GM23338 (cell line): Measurements from ENCODE around the gene OR4S1. TPM values are rescaled to one million over a fixed set of nuclear protein-coding genes. Genes with fewer than 3 reads are reported as not detected.

Experiments
- ATAC-seq: fragments of 200-7000 bp; cut with Tn5 transposase; 3 replicates; pipeline ENCODE4 v1.9.1; 2020
- DNase-seq: peaks from one replicate; pipeline ENCODE4 v3.0.0-alpha.2; 2015; ENCODE audit warnings: low spot score
- H2AFZ ChIP-seq: fragments of 200-600 bp; sonication (generic); 2 replicates; pipeline ENCODE4 v1.8.0; 2016; ENCODE audit warnings: antibody characterized with exemption, mild to moderate bottlenecking, moderate library complexity
- H3F3A ChIP-seq: fragments of 200-600 bp; sonication (generic); replicated peaks from 2 replicates; pipeline ENCODE4 v1.8.0; 2017; ENCODE audit warnings: antibody characterized with exemption, mixed run types, low read depth
- H3K27ac ChIP-seq: fragments of 200-600 bp; sonication (generic); 2 replicates; pipeline ENCODE4 v1.6.1; 2016; ENCODE audit warnings: low read depth
- H3K27me3 ChIP-seq: fragments of 200-600 bp; sonication (generic); 2 replicates; pipeline ENCODE4 v1.8.0; 2016; ENCODE audit warnings: mild to moderate bottlenecking, mixed run types, moderate library complexity; ENCODE audit not compliant: insufficient read depth
- H3K36me3 ChIP-seq: fragments of 200-600 bp; sonication (generic); 2 replicates; pipeline ENCODE4 v1.8.0; 2016; ENCODE audit warnings: mild to moderate bottlenecking; ENCODE audit not compliant: insufficient read depth
- H3K4me1 ChIP-seq: fragments of 200-600 bp; sonication (generic); 2 replicates; pipeline ENCODE4 v1.8.0; 2016; ENCODE audit warnings: mild to moderate bottlenecking, moderate library complexity; ENCODE audit not compliant: insufficient read depth
- H3K4me2 ChIP-seq: fragments of 200-600 bp; sonication (generic); 2 replicates; pipeline ENCODE4 v1.7.1; 2017; ENCODE audit warnings: mixed run types
- H3K4me3 ChIP-seq: fragments of 200-600 bp; sonication (generic); 2 replicates; pipeline ENCODE4 v1.6.1; 2016; ENCODE audit warnings: mixed run types
- H3K79me2 ChIP-seq: fragments of 200-600 bp; sonication (generic); replicated peaks from 2 replicates; pipeline ENCODE4 v1.8.0; 2017; ENCODE audit warnings: mild to moderate bottlenecking; ENCODE audit not compliant: insufficient read depth
- H3K9me2 ChIP-seq: fragments of 200-600 bp; sonication (generic); 2 replicates; pipeline ENCODE4 v1.8.0; 2017; ENCODE audit not compliant: insufficient read depth
- H4K20me1 ChIP-seq: fragments of 200-600 bp; sonication (generic); replicated peaks from 2 replicates; pipeline ENCODE4 v1.8.0; 2017; ENCODE audit warnings: mild to moderate bottlenecking; ENCODE audit not compliant: insufficient read depth
- H3K27ac Mint-ChIP-seq: 2 replicates; pipeline ENCODE4 v1.8.0; 2020; ENCODE audit warnings: inconsistent platforms, mild to moderate bottlenecking, moderate library complexity, mixed read lengths
- H3K27me3 Mint-ChIP-seq: 3 replicates; pipeline ENCODE4 v1.8.0; 2022; ENCODE audit warnings: low read depth, mild to moderate bottlenecking, moderate library complexity, mixed read lengths, inconsistent platforms; ENCODE audit not compliant: insufficient read depth, poor library complexity
- H3K36me3 Mint-ChIP-seq: 3 replicates; pipeline ENCODE4 v1.8.0; 2021; ENCODE audit warnings: low read depth, mild to moderate bottlenecking, inconsistent platforms, moderate library complexity, mixed read lengths
- H3K4me1 Mint-ChIP-seq: 3 replicates; pipeline ENCODE4 v1.8.0; 2020; ENCODE audit warnings: mild to moderate bottlenecking, inconsistent platforms, mixed read lengths
- H3K4me3 Mint-ChIP-seq: 3 replicates; pipeline ENCODE4 v1.8.0; 2021; ENCODE audit warnings: moderate library complexity, mild to moderate bottlenecking, inconsistent platforms, mixed read lengths
- H3K9me3 Mint-ChIP-seq: 3 replicates; pipeline ENCODE4 v1.8.0; 2020; ENCODE audit warnings: moderate library complexity, mild to moderate bottlenecking, inconsistent platforms, mixed read lengths
- CREB1 ChIP-seq: fragments of 250-450 bp; sonication (Bioruptor Pico); IDR thresholded peaks from 2 replicates; pipeline ENCODE4 v1.5.0; 2020; ENCODE audit warnings: low read depth, mild to moderate bottlenecking, moderate library complexity
- CTCF ChIP-seq, 2 experiments: fragments of 200-600 bp in 1 of 2; sonication (generic) in 1 of 2; conservative IDR thresholded peaks; 2 replicates each; pipeline versions ENCODE4 v1.5.1 to v1.6.1; 2016 to 2017; ENCODE audit warnings: antibody characterized with exemption in 2 of 2, low read depth in 2 of 2, mild to moderate bottlenecking in 2 of 2, moderate library complexity in 1 of 2
- ETS1 ChIP-seq: IDR thresholded peaks from 2 replicates; pipeline ENCODE4 v1.6.1; 2016; ENCODE audit warnings: antibody characterized with exemption
- EZH2 ChIP-seq: fragments of 200-600 bp; sonication (generic); IDR thresholded peaks from one replicate; pipeline ENCODE4 v1.8.0; 2017; ENCODE audit warnings: antibody characterized with exemption, mild to moderate bottlenecking, low read depth; ENCODE audit not compliant: unreplicated experiment
- EZH2phosphoT487 ChIP-seq: fragments of 200-600 bp; sonication (generic); IDR thresholded peaks from one replicate; pipeline ENCODE4 v1.8.1; 2018; ENCODE audit warnings: antibody characterized with exemption; ENCODE audit not compliant: unreplicated experiment
- JUNB ChIP-seq: IDR thresholded peaks from one replicate; pipeline ENCODE4 v1.6.1; 2016; ENCODE audit warnings: antibody characterized with exemption; ENCODE audit not compliant: unreplicated experiment
- NANOG ChIP-seq: IDR thresholded peaks from 2 replicates; pipeline ENCODE4 v1.6.1; 2016; ENCODE audit warnings: antibody characterized with exemption, borderline replicate concordance
- POLR2AphosphoS5 ChIP-seq: IDR thresholded peaks from 2 replicates; pipeline ENCODE4 v1.6.1; 2016; ENCODE audit warnings: antibody characterized with exemption, low read depth
- STAT1 ChIP-seq: IDR thresholded peaks from one replicate; pipeline ENCODE4 v1.6.1; 2016; ENCODE audit warnings: antibody characterized with exemption; ENCODE audit not compliant: unreplicated experiment
- ZNF114 ChIP-seq: fragments of 250-450 bp; sonication (Bioruptor Pico); IDR thresholded peaks from 2 replicates; pipeline ENCODE4 v1.5.0; 2020; ENCODE audit warnings: mild to moderate bottlenecking, moderate library complexity
- ZNF331 ChIP-seq: fragments of 250-450 bp; sonication (Bioruptor Pico); IDR thresholded peaks from 2 replicates; pipeline ENCODE4 v1.5.0; 2020; ENCODE audit warnings: low read depth, mild to moderate bottlenecking, moderate library complexity
- ZNF462 ChIP-seq: fragments of 250-450 bp; sonication (Bioruptor Pico); IDR thresholded peaks from 2 replicates; pipeline ENCODE4 v1.5.0; 2020; ENCODE audit warnings: mild to moderate bottlenecking, moderate library complexity
- long read RNA-seq: library from polyadenylated mRNA; unstranded; transcript quantifications from one replicate; pipeline ENCODE4 v2.0.0, GENCODE V29; 2020; ENCODE audit not compliant: unreplicated experiment
- polyA plus RNA-seq: library from polyadenylated mRNA; unstranded; fragments of >200 nt; fragmentation: Nextera tagmentation; extraction: Ambion mirVana; gene quantifications from 2 replicates; pipeline ENCODE4 v1.2.1, GENCODE V29; 2016
- total RNA-seq: library from RNA; depleted of rRNA; stranded (reverse); fragments of >200 nt; shearing (Covaris generic); gene quantifications from 2 replicates; pipeline ENCODE4 v1.2.3, GENCODE V29; 2014; rRNA removed
- TF ChIP-seq, protein P1 (sequence below): IDR thresholded peaks from one replicate; pipeline ENCODE4 v1.6.1; 2018; ENCODE audit warnings: antibody characterized with exemption; ENCODE audit not compliant: unreplicated experiment

The OR4S1 gene
- total RNA-seq (not detected in 2 replicates), polyA plus RNA-seq (not detected in 2 replicates)
- long read RNA-seq: 0 reads

DNA sequence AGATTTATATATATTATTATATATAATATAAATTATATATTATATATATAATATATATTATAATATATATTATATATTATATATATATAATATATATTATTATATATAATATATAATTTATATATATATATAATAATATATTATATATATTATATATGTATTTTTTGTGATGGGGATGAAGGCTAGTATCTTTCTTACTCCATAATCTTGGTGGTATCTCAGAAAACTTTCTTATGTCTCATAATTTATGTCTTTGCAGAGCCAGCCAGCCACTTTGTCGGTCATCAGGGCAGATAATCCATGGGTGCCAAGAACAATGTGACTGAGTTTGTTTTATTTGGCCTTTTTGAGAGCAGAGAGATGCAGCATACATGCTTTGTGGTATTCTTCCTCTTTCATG is at the start of gene OR4S1:
Gene OR4S1 (plus strand): TSS at position 301 of the 400 bp plus-strand sequence. CDS start 0 bp downstream, at position 301.
- H3K4me1 Mint-ChIP-seq: no peaks in the 10 kb centered on the region
- Histone ChIP-seq H3K27me3 (no peaks in the 10 kb centered on the region), H4K20me1 (no peaks in the 10 kb centered on the region), H3K79me2 (no peaks in the 10 kb centered on the region), H3K4me1 (no peaks in the 10 kb centered on the region), H3F3A (no peaks in the 10 kb centered on the region), H3K4me2 (no peak within 1 kb of the TSS), H3K4me3 (no peak within 1 kb of the TSS), H2AFZ (no peak within 1 kb of the TSS), H3K27ac (no peak within 1 kb of the TSS), H3K9me2 (no peaks in the 10 kb centered on the region), H3K36me3 (0 out of 2 replicates have a peak, but pooled peaks cover 4% of the 10 kb centered on the region)
- peaks cover 14% of the 10 kb centered on the region for H3K36me3 Mint-ChIP-seq
- H3K9me3 Mint-ChIP-seq: peaks cover 82% of the 10 kb centered on the region
- no peak within 1 kb of the TSS for H3K4me3 Mint-ChIP-seq
- no peak for ATAC-seq
- peaks cover 2% of the 10 kb centered on the region for H3K27me3 Mint-ChIP-seq
- H3K27ac Mint-ChIP-seq: no peak within 1 kb of the TSS
- no peak for DNase-seq
- TF ChIP-seq ZNF462 (no peak), EZH2phosphoT487 (no peak), ETS1 (no peak), NANOG (no peak), STAT1 (no peak), CREB1 (CRISPR knock-in tag) (no peak), EZH2 (no peak), ZNF331 (CRISPR knock-in tag) (no peak), POLR2AphosphoS5 (no peak), CTCF (conservative IDR thresholded peaks at IDR 0.05; ENCODE audit: low read depth in 2 of 2) (no peak), ZNF114 (CRISPR knock-in tag) (no peak), JUNB (no peak)
- TF ChIP-seq, protein P1, sequence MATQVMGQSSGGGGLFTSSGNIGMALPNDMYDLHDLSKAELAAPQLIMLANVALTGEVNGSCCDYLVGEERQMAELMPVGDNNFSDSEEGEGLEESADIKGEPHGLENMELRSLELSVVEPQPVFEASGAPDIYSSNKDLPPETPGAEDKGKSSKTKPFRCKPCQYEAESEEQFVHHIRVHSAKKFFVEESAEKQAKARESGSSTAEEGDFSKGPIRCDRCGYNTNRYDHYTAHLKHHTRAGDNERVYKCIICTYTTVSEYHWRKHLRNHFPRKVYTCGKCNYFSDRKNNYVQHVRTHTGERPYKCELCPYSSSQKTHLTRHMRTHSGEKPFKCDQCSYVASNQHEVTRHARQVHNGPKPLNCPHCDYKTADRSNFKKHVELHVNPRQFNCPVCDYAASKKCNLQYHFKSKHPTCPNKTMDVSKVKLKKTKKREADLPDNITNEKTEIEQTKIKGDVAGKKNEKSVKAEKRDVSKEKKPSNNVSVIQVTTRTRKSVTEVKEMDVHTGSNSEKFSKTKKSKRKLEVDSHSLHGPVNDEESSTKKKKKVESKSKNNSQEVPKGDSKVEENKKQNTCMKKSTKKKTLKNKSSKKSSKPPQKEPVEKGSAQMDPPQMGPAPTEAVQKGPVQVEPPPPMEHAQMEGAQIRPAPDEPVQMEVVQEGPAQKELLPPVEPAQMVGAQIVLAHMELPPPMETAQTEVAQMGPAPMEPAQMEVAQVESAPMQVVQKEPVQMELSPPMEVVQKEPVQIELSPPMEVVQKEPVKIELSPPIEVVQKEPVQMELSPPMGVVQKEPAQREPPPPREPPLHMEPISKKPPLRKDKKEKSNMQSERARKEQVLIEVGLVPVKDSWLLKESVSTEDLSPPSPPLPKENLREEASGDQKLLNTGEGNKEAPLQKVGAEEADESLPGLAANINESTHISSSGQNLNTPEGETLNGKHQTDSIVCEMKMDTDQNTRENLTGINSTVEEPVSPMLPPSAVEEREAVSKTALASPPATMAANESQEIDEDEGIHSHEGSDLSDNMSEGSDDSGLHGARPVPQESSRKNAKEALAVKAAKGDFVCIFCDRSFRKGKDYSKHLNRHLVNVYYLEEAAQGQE: no peak
